Mesothelial cell of epicardium (in vitro differentiated cells): Measurements from ENCODE around the gene NFASC. TPM values are rescaled to one million over a fixed set of nuclear protein-coding genes. Genes with fewer than 3 reads are reported as not detected.

Source experiments
- DNase-seq, 2 experiments: peaks; one replicate each; pipeline ENCODE4 v3.0.0; 2021; ENCODE audit warnings: low spot score in 2 of 2; ENCODE audit not compliant: unreplicated experiment in 2 of 2
- H3K27ac Mint-ChIP-seq: 2 replicates; pipeline ENCODE4 v1.8.0; 2021; ENCODE audit warnings: mixed read lengths
- H3K27me3 Mint-ChIP-seq: 2 replicates; pipeline ENCODE4 v1.8.0; 2021; ENCODE audit warnings: low read depth, mixed read lengths
- H3K36me3 Mint-ChIP-seq: 2 replicates; pipeline ENCODE4 v1.8.0; 2021; ENCODE audit warnings: mixed read lengths
- H3K4me1 Mint-ChIP-seq: 2 replicates; pipeline ENCODE4 v1.8.0; 2021; ENCODE audit warnings: mixed read lengths
- H3K4me3 Mint-ChIP-seq: 2 replicates; pipeline ENCODE4 v1.8.0; 2021; ENCODE audit warnings: mild to moderate bottlenecking, moderate library complexity, mixed read lengths
- H3K9me3 Mint-ChIP-seq: 2 replicates; pipeline ENCODE4 v1.8.0; 2021; ENCODE audit warnings: mixed read lengths
- total RNA-seq: library from RNA; stranded (reverse); gene quantifications from 3 replicates; pipeline ENCODE4 v1.2.1, GENCODE V29; 2021
- TF ChIP-seq, protein P1 (sequence below): fragments of 200-600 bp; sonication (generic); IDR thresholded peaks from one replicate; pipeline ENCODE4 v1.5.0; 2021; ENCODE audit warnings: antibody characterized with exemption; ENCODE audit not compliant: unreplicated experiment

The NFASC gene
- total RNA-seq, 1 donor from 2014 or later, result 0.72 TPM

DNA sequence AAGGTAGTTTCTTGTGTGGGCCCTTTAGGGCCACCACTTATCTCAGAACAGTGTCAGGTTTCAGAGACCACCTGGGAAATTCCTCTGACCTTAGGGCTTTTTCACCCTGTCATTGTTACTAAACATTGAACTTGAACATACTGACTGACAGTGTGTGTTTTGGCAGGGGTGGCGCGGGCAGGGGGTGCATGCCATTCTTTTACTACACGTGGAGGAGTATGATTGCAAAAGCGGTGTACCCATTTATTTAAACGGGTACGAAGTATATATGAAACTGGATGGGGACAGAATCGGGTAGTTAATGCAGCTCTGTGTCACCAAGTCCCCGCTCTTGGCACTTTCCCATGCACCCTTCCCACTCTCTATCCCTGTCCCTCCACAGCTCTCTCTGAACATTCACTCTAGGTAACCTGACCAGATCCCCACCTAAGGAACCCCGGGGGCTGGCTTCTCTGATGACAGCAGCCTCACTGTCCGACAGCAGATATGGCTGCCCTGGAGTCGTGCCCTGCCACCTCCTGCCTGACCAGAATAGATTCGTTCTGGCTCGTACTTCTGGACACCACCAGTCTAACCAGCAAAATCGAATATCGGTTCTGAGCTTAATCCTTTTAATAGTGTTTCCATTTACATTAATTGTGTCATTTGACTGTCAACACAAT, 51.3 kb downstream of the NFASC start:
- TF ChIP-seq, protein P1, sequence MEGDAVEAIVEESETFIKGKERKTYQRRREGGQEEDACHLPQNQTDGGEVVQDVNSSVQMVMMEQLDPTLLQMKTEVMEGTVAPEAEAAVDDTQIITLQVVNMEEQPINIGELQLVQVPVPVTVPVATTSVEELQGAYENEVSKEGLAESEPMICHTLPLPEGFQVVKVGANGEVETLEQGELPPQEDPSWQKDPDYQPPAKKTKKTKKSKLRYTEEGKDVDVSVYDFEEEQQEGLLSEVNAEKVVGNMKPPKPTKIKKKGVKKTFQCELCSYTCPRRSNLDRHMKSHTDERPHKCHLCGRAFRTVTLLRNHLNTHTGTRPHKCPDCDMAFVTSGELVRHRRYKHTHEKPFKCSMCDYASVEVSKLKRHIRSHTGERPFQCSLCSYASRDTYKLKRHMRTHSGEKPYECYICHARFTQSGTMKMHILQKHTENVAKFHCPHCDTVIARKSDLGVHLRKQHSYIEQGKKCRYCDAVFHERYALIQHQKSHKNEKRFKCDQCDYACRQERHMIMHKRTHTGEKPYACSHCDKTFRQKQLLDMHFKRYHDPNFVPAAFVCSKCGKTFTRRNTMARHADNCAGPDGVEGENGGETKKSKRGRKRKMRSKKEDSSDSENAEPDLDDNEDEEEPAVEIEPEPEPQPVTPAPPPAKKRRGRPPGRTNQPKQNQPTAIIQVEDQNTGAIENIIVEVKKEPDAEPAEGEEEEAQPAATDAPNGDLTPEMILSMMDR, result no peak
- Mint-ChIP-seq H3K36me3 (no peaks in the 10 kb centered on the region), H3K27ac (no peak overlapping the region), H3K9me3 (peaks cover 9% of the 10 kb centered on the region), H3K4me3 (no peak overlapping the region), H3K4me1 (peaks cover 15% of the 10 kb centered on the region), H3K27me3 (peaks cover 39% of the 10 kb centered on the region)
- no peak for DNase-seq

- H3K36me3 Mint-ChIP-seq, result no peaks in the 10 kb centered on the region
- DNase-seq, result no peak
- H3K27ac Mint-ChIP-seq, result no peak overlapping the region
- peaks cover 40% of the 10 kb centered on the region for H3K27me3 Mint-ChIP-seq
- H3K4me3 Mint-ChIP-seq, result no peak overlapping the region
- TF ChIP-seq, protein P1, result no peak
- H3K4me1 Mint-ChIP-seq, result peaks cover 15% of the 10 kb centered on the region
- peaks cover 2% of the 10 kb centered on the region for H3K9me3 Mint-ChIP-seq
Observed at GRCh38 chr1:204923201-204923600, 52.5 kb downstream of the NFASC start.

- H3K4me1 Mint-ChIP-seq, result peaks cover 15% of the 10 kb centered on the region
Observed at GRCh38 chr1:204923626-204924012, 53.0 kb downstream of the NFASC start.

DNA sequence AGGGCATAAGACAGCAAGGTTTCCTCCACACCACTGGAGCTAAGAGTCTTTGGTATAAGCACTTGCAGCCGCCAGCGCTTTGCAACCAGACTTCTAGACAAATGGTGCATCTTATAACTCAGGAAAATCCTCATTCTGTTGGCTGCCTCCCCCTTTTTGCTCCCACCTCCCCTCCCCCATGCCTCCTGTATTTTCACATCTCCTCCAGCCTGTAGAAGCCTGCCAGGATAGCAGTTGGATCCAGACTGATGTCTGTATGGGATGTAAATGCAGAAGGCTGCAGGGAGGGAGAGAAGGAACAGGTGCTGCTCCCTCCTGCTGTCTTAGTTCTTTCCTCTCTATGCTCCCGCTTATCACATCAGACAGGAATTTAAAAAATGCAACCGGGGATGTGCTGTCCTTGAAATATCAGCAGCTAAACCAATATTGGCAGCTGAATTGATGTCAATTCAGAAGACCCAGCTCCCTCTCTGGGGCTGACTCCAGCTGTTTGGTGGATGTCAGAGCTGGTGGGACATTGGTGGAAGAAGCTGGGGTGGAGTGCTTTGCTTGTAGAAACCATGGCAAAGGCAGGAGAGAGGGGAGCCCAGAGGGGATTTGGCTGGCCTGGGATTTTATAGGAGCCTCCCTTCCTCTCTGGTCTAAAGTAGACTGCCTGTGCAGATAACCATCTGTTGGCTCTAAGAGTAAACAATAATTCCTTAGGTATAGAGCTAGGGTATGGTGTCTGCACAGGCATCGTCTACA, 53.5 kb downstream of the NFASC start:
- Mint-ChIP-seq H3K4me1 (peaks cover 15% of the 10 kb centered on the region), H3K4me3 (no peak overlapping the region), H3K9me3 (no peaks in the 10 kb centered on the region), H3K36me3 (no peaks in the 10 kb centered on the region), H3K27me3 (peaks cover 40% of the 10 kb centered on the region), H3K27ac (peak overlapping the region; percentile 91)
- TF ChIP-seq, protein P1, result no peak
- no peak for DNase-seq

More at GRCh38 chr1:204923626-204924012, 53.0 kb downstream of the NFASC start:
- Mint-ChIP-seq H3K36me3 (no peaks in the 10 kb centered on the region), H3K27ac (peak overlapping the region; percentile 36), H3K27me3 (peaks cover 40% of the 10 kb centered on the region), H3K4me3 (no peak overlapping the region), H3K9me3 (no peaks in the 10 kb centered on the region)
- no peak for DNase-seq
- TF ChIP-seq, protein P1, result no peak

- H3K4me3 Mint-ChIP-seq, result no peak overlapping the region
- H3K27ac Mint-ChIP-seq, result no peak overlapping the region
- TF ChIP-seq, protein P1, result no peak
- no peak for DNase-seq
- H3K4me1 Mint-ChIP-seq, result peaks cover 15% of the 10 kb centered on the region
- H3K9me3 Mint-ChIP-seq, result no peaks in the 10 kb centered on the region
- H3K36me3 Mint-ChIP-seq, result no peaks in the 10 kb centered on the region
- peaks cover 32% of the 10 kb centered on the region for H3K27me3 Mint-ChIP-seq
Observed at GRCh38 chr1:204925701-204926100, 55.0 kb downstream of the NFASC start.
